Measurements from ENCODE around the gene PJVK. TPM values are rescaled to one million over a fixed set of nuclear protein-coding genes. Genes with fewer than 3 reads are reported as not detected.
A peak's percentile ranks its signal among the peaks of the same experiment; 100 is the strongest.

Gene PJVK
- total and polyA plus RNA-seq, 9 of the 15 experiments (the other 6 are each of a cell fraction or from before 2014, with no cell fraction given), result 0.11 to 1.5 (median 0.73) TPM

DNA sequence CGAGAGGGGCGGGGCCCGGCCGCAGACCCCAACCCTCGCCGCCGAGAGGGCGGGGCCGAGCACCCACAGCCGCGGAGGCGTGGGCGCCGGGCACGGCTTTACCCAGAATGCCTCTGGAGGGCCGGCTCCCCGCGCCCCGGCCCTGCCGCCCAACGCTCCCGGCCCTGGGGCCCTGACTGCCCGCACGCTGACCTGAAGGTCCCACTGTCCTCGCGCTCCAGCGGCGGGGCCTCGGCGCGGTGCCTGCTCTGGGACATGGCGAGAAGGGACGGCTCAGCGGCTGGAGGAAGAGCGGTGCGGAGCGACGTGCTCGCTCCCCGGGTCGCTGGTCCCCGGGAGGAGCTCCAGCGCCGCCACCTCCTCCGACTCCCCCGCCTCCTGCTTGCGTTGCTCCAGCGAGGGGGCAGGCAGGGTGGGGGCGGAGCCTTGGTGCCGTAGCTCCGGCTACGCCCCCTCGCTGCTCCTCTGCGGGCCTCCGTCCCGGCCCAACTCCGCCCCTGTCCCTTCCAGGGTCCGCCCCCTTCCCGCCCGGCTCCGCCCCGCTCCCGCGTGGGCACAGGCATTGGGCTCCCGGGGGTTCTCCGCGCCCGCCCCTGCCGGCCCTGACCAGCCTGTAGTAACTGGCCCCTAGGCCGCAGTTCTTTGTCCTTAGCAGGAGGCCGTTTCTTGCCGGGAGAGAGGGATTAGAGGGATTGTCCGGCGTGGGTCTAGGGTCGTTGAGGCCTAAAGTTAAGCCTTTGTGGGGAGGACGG is at the start of gene PJVK, which contains the start of gene PRKRA (continued):
- TF ChIP-seq, protein P1, sequence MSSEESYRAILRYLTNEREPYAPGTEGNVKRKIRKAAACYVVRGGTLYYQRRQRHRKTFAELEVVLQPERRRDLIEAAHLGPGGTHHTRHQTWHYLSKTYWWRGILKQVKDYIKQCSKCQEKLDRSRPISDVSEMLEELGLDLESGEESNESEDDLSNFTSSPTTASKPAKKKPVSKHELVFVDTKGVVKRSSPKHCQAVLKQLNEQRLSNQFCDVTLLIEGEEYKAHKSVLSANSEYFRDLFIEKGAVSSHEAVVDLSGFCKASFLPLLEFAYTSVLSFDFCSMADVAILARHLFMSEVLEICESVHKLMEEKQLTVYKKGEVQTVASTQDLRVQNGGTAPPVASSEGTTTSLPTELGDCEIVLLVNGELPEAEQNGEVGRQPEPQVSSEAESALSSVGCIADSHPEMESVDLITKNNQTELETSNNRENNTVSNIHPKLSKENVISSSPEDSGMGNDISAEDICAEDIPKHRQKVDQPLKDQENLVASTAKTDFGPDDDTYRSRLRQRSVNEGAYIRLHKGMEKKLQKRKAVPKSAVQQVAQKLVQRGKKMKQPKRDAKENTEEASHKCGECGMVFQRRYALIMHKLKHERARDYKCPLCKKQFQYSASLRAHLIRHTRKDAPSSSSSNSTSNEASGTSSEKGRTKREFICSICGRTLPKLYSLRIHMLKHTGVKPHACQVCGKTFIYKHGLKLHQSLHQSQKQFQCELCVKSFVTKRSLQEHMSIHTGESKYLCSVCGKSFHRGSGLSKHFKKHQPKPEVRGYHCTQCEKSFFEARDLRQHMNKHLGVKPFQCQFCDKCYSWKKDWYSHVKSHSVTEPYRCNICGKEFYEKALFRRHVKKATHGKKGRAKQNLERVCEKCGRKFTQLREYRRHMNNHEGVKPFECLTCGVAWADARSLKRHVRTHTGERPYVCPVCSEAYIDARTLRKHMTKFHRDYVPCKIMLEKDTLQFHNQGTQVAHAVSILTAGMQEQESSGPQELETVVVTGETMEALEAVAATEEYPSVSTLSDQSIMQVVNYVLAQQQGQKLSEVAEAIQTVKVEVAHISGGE (CRISPR knock-in tag; IDR thresholded peaks at IDR 0.05), result peak in 1 of 3 experiments; percentile 65; a peak in 2 of 6 replicates
- peak in 1 of 2 experiments; percentile 4; a peak in 1 of 4 replicates for TF ChIP-seq RCOR1 (IDR thresholded peaks at IDR 0.05; ENCODE audit: borderline replicate concordance in 1 of 2, low read depth in 2 of 2, low read length in 2 of 2)
- TF ChIP-seq SMC3 (conservative IDR thresholded peaks at IDR 0.05; ENCODE audit: insufficient read depth, low read depth, low read length), result no peak
- peak in 2 of 3 experiments; percentile 72 to 79 for TF ChIP-seq YY1 (IDR thresholded peaks at IDR 0.05; ENCODE audit: borderline replicate concordance in 1 of 3, control insufficient read depth in 1 of 3, extremely low read depth in 1 of 3, insufficient read depth in 3 of 3, insufficient read length in 1 of 3, insufficient replicate concordance in 2 of 3, low read depth in 1 of 3, low read length in 2 of 3)
- TF ChIP-seq ZNF589 (CRISPR knock-in tag; IDR thresholded peaks at IDR 0.05; ENCODE audit: low read depth), result peak; percentile 24
- peak; percentile 88 for TF ChIP-seq KDM5B (IDR thresholded peaks at IDR 0.05; ENCODE audit: insufficient replicate concordance, low read depth, low read length)
- TF ChIP-seq ZNF263 (CRISPR knock-in tag; IDR thresholded peaks at IDR 0.05; ENCODE audit: borderline replicate concordance), result peak; percentile 43; the same call in 1 of the 2 replicates
- TF ChIP-seq MYC (IDR thresholded peaks at IDR 0.05; ENCODE audit: low read depth, low read length), result peak; percentile 78
- no peak for TF ChIP-seq MYC (CRISPR knock-in tag; IDR thresholded peaks at IDR 0.05; ENCODE audit: borderline replicate concordance, low read depth)
- no peak for TF ChIP-seq ZNF274 (IDR thresholded peaks at IDR 0.05; ENCODE audit: borderline replicate concordance, low read depth, low read length)
- no peak for TF ChIP-seq ZNF436 (CRISPR knock-in tag; IDR thresholded peaks at IDR 0.05)
- peak; percentile 93; the same call in 1 of the 2 replicates for TF ChIP-seq KDM2B (CRISPR knock-in tag; IDR thresholded peaks at IDR 0.05)
- no peak for TF ChIP-seq NELFE (IDR thresholded peaks at IDR 0.05; ENCODE audit: insufficient read depth, insufficient read length)
- TF ChIP-seq NFRKB (IDR thresholded peaks at IDR 0.05; ENCODE audit: low read depth), result no peak
- no peak for TF ChIP-seq SAFB2 (IDR thresholded peaks at IDR 0.05; ENCODE audit: borderline replicate concordance, low read depth, low read length, severe bottlenecking)
- TF ChIP-seq FOXK2 (conservative IDR thresholded peaks at IDR 0.05 in 1 of 2, IDR thresholded peaks at IDR 0.05 in 1 of 2; ENCODE audit: low read depth in 2 of 2), result peak in 1 of 2 experiments; percentile 44; a peak in 2 of 4 replicates
- peak; percentile 15; the same call in 1 of the 2 replicates for TF ChIP-seq BHLHE40 (IDR thresholded peaks at IDR 0.05; ENCODE audit: low read length)
- TF ChIP-seq, protein P2, sequence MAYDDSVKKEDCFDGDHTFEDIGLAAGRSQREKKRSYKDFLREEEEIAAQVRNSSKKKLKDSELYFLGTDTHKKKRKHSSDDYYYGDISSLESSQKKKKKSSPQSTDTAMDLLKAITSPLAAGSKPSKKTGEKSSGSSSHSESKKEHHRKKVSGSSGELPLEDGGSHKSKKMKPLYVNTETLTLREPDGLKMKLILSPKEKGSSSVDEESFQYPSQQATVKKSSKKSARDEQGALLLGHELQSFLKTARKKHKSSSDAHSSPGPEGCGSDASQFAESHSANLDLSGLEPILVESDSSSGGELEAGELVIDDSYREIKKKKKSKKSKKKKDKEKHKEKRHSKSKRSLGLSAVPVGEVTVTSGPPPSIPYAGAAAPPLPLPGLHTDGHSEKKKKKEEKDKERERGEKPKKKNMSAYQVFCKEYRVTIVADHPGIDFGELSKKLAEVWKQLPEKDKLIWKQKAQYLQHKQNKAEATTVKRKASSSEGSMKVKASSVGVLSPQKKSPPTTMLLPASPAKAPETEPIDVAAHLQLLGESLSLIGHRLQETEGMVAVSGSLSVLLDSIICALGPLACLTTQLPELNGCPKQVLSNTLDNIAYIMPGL (CRISPR knock-in tag; IDR thresholded peaks at IDR 0.05), result peak; percentile 77
- TF ChIP-seq ZNF79 (CRISPR knock-in tag; IDR thresholded peaks at IDR 0.05; ENCODE audit: low read depth), result no peak
- peak; percentile 64 for TF ChIP-seq HNRNPLL (IDR thresholded peaks at IDR 0.05; ENCODE audit: low read depth, low read length, poor library complexity, severe bottlenecking)
- no peak for TF ChIP-seq ZFP1 (CRISPR knock-in tag; IDR thresholded peaks at IDR 0.05)

All from K562 (cell line).